Endodermal cell (in vitro differentiated cells): ENCODE results near the gene SHC2. TPM values are rescaled to one million over a fixed set of nuclear protein-coding genes. Genes with fewer than 3 reads are reported as not detected.

Experiments
- DNase-seq: peaks from one replicate; pipeline ENCODE4 v3.0.0-alpha.2; 2017
- H3K27ac ChIP-seq: 2 replicates; pipeline ENCODE4 v1.5.1; 2013; ENCODE audit warnings: mild to moderate bottlenecking, low read depth, low read length, moderate library complexity
- H3K27me3 ChIP-seq: 2 replicates; pipeline ENCODE4 v1.6.1; 2013; ENCODE audit warnings: mild to moderate bottlenecking, low read length, moderate library complexity; ENCODE audit not compliant: insufficient read depth, control insufficient read depth, poor library complexity, severe bottlenecking
- H3K36me3 ChIP-seq: 2 replicates; pipeline ENCODE4 v1.7.0; 2013; ENCODE audit warnings: mild to moderate bottlenecking, low read length, moderate library complexity; ENCODE audit not compliant: control insufficient read depth, insufficient read depth
- H3K4me1 ChIP-seq: one replicate; pipeline ENCODE4 v1.7.0; 2013; ENCODE audit warnings: low read length; ENCODE audit not compliant: control insufficient read depth, insufficient read depth
- H3K4me3 ChIP-seq: 2 replicates; pipeline ENCODE4 v1.5.1; 2013; ENCODE audit warnings: mild to moderate bottlenecking, low read length, moderate library complexity
- H3K9ac ChIP-seq: 2 replicates; pipeline ENCODE4 v1.6.1; 2013; ENCODE audit warnings: mild to moderate bottlenecking, low read length, moderate library complexity; ENCODE audit not compliant: poor library complexity, severe bottlenecking; ENCODE audit errors: extremely low read depth
- H3K9me3 ChIP-seq: 2 replicates; pipeline ENCODE4 v1.6.1; 2013; ENCODE audit warnings: mild to moderate bottlenecking, low read length, moderate library complexity; ENCODE audit not compliant: control insufficient read depth
- H3K27ac Mint-ChIP-seq: 2 replicates; pipeline ENCODE4 v1.8.0; 2020; ENCODE audit warnings: mixed read lengths
- H3K27me3 Mint-ChIP-seq: 2 replicates; pipeline ENCODE4 v1.8.0; 2021; ENCODE audit warnings: mild to moderate bottlenecking, mixed read lengths; ENCODE audit not compliant: insufficient read depth
- H3K36me3 Mint-ChIP-seq: 2 replicates; pipeline ENCODE4 v1.8.0; 2020; ENCODE audit warnings: low read depth, mixed read lengths
- H3K4me1 Mint-ChIP-seq: 2 replicates; pipeline ENCODE4 v1.8.0; 2020; ENCODE audit warnings: mixed read lengths
- H3K4me3 Mint-ChIP-seq: 2 replicates; pipeline ENCODE4 v1.8.0; 2020; ENCODE audit warnings: mild to moderate bottlenecking, moderate library complexity, mixed read lengths
- H3K9me3 Mint-ChIP-seq: 2 replicates; pipeline ENCODE4 v1.8.0; 2020; ENCODE audit warnings: mild to moderate bottlenecking, mixed read lengths
- WGBS, 2 experiments: methylation state at CpG; one replicate each; pipeline versions ENCODE4 v1.1.5 to v1.1.7; 2013; ENCODE audit warnings: missing lambda C conversion rate in 2 of 2, mixed read lengths in 1 of 2; ENCODE audit not compliant: insufficient coverage in 1 of 2, insufficient read length in 1 of 2; 5-methylcytosine and 5-hydroxymethylcytosine counted together
- total RNA-seq, 2 donors: library from RNA; stranded (reverse); fragmentation: NEBNext Ultra II Directional in 1 of 2; extraction: Animal tissue kit (Norgen Biotek cat#: 25700) in 1 of 2; gene quantifications; 2 replicates in 1 of 2; 3 replicates in 1 of 2; pipeline ENCODE4 v1.2.1, GENCODE V29; 2021
- TF ChIP-seq, protein P1 (sequence below): fragments of 200-600 bp; sonication (generic); conservative IDR thresholded peaks from 2 replicates; pipeline ENCODE4 v1.5.0; 2021; ENCODE audit warnings: antibody characterized with exemption, mild to moderate bottlenecking

The SHC2 gene
- total RNA-seq, 2 donors from 2014 or later = 56.5 to 93.0 TPM

DNA sequence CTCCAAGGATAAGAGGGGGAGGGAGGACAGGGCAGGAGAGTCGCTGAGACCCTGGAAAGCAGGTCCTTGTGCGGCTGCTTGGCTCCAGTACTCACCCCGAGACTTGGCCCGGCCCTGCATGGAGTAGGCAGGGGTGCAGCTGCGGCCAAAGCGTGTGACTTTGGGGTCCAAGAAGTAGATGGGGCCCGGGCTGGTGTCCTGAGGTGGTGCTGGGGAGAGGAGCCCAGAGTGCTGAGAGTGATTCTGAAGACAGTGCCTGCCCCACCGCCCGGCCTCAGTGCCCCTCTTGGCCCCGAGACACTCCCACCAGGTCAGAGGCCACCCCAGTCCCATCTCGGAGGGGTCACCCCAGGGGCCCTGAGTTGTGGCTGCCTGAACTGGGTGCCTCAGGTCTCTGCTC, 6.7 kb upstream of the SHC2 start:
- Histone ChIP-seq H3K9ac (no peak overlapping the region), H3K36me3 (no peaks in the 10 kb centered on the region), H3K27me3 (no peaks in the 10 kb centered on the region), H3K4me3 (no peak overlapping the region), H3K27ac (no peak overlapping the region), H3K4me1 (no peaks in the 10 kb centered on the region), H3K9me3 (no peaks in the 10 kb centered on the region)
- no peak overlapping the region for H3K27ac Mint-ChIP-seq
- TF ChIP-seq, protein P1, sequence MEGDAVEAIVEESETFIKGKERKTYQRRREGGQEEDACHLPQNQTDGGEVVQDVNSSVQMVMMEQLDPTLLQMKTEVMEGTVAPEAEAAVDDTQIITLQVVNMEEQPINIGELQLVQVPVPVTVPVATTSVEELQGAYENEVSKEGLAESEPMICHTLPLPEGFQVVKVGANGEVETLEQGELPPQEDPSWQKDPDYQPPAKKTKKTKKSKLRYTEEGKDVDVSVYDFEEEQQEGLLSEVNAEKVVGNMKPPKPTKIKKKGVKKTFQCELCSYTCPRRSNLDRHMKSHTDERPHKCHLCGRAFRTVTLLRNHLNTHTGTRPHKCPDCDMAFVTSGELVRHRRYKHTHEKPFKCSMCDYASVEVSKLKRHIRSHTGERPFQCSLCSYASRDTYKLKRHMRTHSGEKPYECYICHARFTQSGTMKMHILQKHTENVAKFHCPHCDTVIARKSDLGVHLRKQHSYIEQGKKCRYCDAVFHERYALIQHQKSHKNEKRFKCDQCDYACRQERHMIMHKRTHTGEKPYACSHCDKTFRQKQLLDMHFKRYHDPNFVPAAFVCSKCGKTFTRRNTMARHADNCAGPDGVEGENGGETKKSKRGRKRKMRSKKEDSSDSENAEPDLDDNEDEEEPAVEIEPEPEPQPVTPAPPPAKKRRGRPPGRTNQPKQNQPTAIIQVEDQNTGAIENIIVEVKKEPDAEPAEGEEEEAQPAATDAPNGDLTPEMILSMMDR = no peak
- H3K4me1 Mint-ChIP-seq = no peaks in the 10 kb centered on the region
- no peaks in the 10 kb centered on the region for H3K36me3 Mint-ChIP-seq
- H3K27me3 Mint-ChIP-seq = peaks cover 9% of the 10 kb centered on the region
- H3K9me3 Mint-ChIP-seq = no peaks in the 10 kb centered on the region
- no peak for DNase-seq
- H3K4me3 Mint-ChIP-seq = no peak overlapping the region
- WGBS, 2 experiments = 71 to 87% methylated on average over 6 to 11 of the region's 11 CpGs

DNA sequence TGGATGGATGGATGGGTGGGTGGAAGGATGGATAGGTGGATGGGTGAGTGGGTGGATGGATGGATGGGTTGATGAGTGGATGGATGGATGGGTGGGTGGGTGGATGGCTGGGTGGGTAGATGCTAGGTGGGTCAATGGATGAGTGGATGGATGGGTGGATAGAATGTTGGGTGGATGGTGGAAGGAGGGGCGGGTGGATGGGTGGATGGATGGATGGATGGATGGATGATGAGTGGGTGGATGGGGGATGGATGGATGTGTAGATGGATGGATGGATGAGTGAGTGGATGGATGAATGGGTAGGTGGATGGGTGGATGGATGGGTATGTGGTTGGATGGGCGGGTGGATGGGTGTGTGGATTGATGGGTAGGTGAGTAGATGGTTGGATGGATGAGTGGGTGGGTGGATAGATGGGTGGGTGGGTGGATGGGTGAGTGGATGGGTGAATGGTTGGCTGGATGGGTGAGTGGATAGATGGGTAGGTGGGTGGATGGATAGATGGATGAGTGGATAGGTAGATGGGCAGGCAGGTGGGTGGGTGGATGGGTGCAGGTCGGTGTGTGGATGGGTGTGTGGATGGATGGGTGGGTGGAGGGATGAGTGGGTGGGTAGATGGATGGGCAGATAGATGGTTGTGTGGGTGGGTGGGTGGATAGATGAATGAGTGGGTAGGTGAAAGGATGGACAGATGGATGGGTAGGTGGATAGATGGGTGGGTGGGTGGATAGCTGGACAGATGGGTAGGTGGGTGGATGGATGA, 4.4 kb upstream of the SHC2 start:
- 86 to 100% methylated on average over 2 to 3 of the region's 3 CpGs for WGBS, 2 experiments
- Histone ChIP-seq H3K9ac (no peak overlapping the region), H3K27me3 (no peaks in the 10 kb centered on the region), H3K9me3 (no peaks in the 10 kb centered on the region), H3K4me1 (no peaks in the 10 kb centered on the region), H3K27ac (no peak overlapping the region), H3K36me3 (no peaks in the 10 kb centered on the region), H3K4me3 (no peak overlapping the region)
- Mint-ChIP-seq H3K27me3 (peaks cover 12% of the 10 kb centered on the region), H3K9me3 (no peaks in the 10 kb centered on the region), H3K36me3 (no peaks in the 10 kb centered on the region), H3K4me3 (no peak overlapping the region), H3K27ac (no peak overlapping the region), H3K4me1 (no peaks in the 10 kb centered on the region)
- TF ChIP-seq, protein P1 = no peak
- DNase-seq = no peak

DNA sequence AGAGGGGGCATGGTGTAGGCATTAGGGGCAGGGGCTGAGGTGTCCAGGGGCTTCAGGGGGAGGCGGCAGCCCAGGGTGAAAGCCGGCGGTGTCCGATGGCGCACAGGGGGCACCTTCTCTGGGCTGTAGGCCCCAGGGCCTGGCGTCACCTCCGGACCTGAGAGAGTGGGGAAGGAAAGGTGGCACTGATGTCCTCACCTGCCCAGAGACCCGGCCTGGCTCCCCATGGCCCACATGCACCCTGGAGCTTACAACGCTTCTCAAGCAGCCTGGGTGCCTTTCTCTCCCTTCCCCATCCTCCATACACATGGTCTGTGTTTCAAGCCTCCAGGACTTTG, 3.3 kb upstream of the SHC2 start:
- H3K27me3 Mint-ChIP-seq = peaks cover 12% of the 10 kb centered on the region
- Histone ChIP-seq H3K4me1 (no peaks in the 10 kb centered on the region), H3K9ac (no peak overlapping the region), H3K27ac (no peak overlapping the region), H3K36me3 (no peaks in the 10 kb centered on the region), H3K9me3 (no peaks in the 10 kb centered on the region), H3K4me3 (no peak overlapping the region), H3K27me3 (no peaks in the 10 kb centered on the region)
- H3K27ac Mint-ChIP-seq = no peak overlapping the region
- H3K4me1 Mint-ChIP-seq = peaks cover 3% of the 10 kb centered on the region
- no peak for DNase-seq
- TF ChIP-seq, protein P1 = no peak
- no peaks in the 10 kb centered on the region for H3K9me3 Mint-ChIP-seq
- no peak overlapping the region for H3K4me3 Mint-ChIP-seq
- WGBS, 2 experiments = 97 to 98% methylated on average over 7 to 9 of the region's 9 CpGs
- H3K36me3 Mint-ChIP-seq = no peaks in the 10 kb centered on the region
